GM12878 (cell line): ENCODE data around the gene THBD. TPM values are rescaled to one million over a fixed set of nuclear protein-coding genes. Genes with fewer than 3 reads are reported as not detected.

Experiments used
- BHLHE40 ChIP-seq, 2 experiments: fragments of 450-650 bp in 1 of 2; IDR thresholded peaks; 2 replicates each; pipeline ENCODE4 v1.6.1; 2011 to 2017; ENCODE audit warnings: low read depth in 2 of 2, borderline replicate concordance in 1 of 2, improper control_type of control experiment in 1 of 2, low read length in 1 of 2, mild to moderate bottlenecking in 1 of 2
- E2F4 ChIP-seq: IDR thresholded peaks from 2 replicates; pipeline ENCODE4 v1.6.1; 2012; ENCODE audit warnings: low read depth, low read length, improper control_type of control experiment
- PRDM15 ChIP-seq: fragments of 450-650 bp; formaldehyde crosslinking; IDR thresholded peaks from 2 replicates; pipeline ENCODE4 v1.4.0; 2020; ENCODE audit warnings: mild to moderate bottlenecking, moderate library complexity
- RUNX3 ChIP-seq: IDR thresholded peaks from 2 replicates; pipeline ENCODE4 v1.6.1; 2012; ENCODE audit warnings: low read length, inconsistent platforms
- polyA plus RNA-seq, 11 experiments: library from polyadenylated mRNA; depleted of rRNA in 4 of 11; unstranded in 6 of 11; stranded (reverse) in 5 of 11; fragments of >200 nt; fragmentation: Nextera tagmentation in 4 of 11; fragmentation: Illumina TruSeq in 1 of 11; extraction: Ambion mirVana in 4 of 11; extraction: Trizol in 1 of 11; gene quantifications; 1 replicate in 1 of 11; 2 replicates in 10 of 11; pipeline versions ENCODE4 v1.2.1 to v1.2.3, GENCODE V29; 2011 to 2016; ENCODE audit warnings: inconsistent platforms in 2 of 11, missing spikeins in 2 of 11, low read depth in 1 of 11
- total RNA-seq, 4 experiments: library from RNA; depleted of rRNA in 3 of 4; stranded (reverse); fragments of >200 nt in 3 of 4; fragmentation: Illumina TruSeq in 1 of 4; extraction: Trizol in 1 of 4; gene quantifications; 2 replicates each; pipeline versions ENCODE4 v1.2.1 to v1.2.3, GENCODE V29; 2013 to 2021
- TF ChIP-seq, protein P1 (sequence below): fragments of 450-650 bp; IDR thresholded peaks from 2 replicates; pipeline ENCODE4 v1.6.1; 2017; ENCODE audit warnings: borderline replicate concordance
- TF ChIP-seq, protein P2 (sequence below): fragments of 450-650 bp; IDR thresholded peaks from 2 replicates; pipeline ENCODE4 v1.6.1; 2017; ENCODE audit warnings: mild to moderate bottlenecking

THBD gene
- total and polyA plus RNA-seq, 10 of the 15 experiments (the other 5 are each of a cell fraction or from before 2014, with no cell fraction given) = not detected

GRCh38 chr20:23050076-23050838, 785 bp upstream of the THBD start (continued):
- TF ChIP-seq, protein P1, sequence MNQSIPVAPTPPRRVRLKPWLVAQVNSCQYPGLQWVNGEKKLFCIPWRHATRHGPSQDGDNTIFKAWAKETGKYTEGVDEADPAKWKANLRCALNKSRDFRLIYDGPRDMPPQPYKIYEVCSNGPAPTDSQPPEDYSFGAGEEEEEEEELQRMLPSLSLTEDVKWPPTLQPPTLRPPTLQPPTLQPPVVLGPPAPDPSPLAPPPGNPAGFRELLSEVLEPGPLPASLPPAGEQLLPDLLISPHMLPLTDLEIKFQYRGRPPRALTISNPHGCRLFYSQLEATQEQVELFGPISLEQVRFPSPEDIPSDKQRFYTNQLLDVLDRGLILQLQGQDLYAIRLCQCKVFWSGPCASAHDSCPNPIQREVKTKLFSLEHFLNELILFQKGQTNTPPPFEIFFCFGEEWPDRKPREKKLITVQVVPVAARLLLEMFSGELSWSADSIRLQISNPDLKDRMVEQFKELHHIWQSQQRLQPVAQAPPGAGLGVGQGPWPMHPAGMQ = no peak
- no peak for TF ChIP-seq PRDM15 (CRISPR knock-in tag)
- TF ChIP-seq BHLHE40 (IDR thresholded peaks at IDR 0.05; ENCODE audit: borderline replicate concordance in 1 of 2, low read depth in 2 of 2, low read length in 1 of 2) = no peak
- no peak for TF ChIP-seq E2F4
- TF ChIP-seq RUNX3 = no peak
- TF ChIP-seq, protein P2, sequence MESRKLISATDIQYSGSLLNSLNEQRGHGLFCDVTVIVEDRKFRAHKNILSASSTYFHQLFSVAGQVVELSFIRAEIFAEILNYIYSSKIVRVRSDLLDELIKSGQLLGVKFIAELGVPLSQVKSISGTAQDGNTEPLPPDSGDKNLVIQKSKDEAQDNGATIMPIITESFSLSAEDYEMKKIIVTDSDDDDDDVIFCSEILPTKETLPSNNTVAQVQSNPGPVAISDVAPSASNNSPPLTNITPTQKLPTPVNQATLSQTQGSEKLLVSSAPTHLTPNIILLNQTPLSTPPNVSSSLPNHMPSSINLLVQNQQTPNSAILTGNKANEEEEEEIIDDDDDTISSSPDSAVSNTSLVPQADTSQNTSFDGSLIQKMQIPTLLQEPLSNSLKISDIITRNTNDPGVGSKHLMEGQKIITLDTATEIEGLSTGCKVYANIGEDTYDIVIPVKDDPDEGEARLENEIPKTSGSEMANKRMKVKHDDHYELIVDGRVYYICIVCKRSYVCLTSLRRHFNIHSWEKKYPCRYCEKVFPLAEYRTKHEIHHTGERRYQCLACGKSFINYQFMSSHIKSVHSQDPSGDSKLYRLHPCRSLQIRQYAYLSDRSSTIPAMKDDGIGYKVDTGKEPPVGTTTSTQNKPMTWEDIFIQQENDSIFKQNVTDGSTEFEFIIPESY = no peak
